ENCODE data around the gene HTT. TPM values are rescaled to one million over a fixed set of nuclear protein-coding genes. Genes with fewer than 3 reads are reported as not detected.

The HTT gene
- total and polyA plus RNA-seq, 2 of the 13 experiments (the other 11 are each of a cell fraction or from before 2014, with no cell fraction given) = 17.5 to 19.5 TPM

DNA sequence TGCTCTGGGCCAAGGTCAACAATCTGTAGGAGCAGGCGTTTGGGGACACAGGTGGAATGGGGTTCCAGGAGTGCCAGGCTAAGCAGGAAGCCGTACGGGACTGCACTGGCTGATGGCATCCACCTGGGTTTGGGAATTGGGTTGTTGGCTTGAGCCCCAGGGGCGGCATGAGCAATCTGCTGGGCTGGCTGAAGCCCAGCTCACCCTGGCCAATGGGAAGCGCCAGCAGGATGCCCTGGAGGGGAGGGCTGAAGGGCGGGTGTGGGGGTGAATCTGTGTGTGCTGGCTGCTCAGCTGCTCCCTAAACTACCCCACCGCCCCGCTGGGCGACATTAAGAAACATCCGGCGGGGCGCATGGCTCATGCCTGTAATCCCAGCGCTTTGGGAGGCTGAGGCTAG is 209.4 kb downstream of the HTT start:
- intact Hi-C loops (cut with micrococcal nuclease; ENCODE audit: unreplicated experiment) = no loop called here
- Histone ChIP-seq H3K9me3 (ENCODE audit: low read length) (no peaks in the 10 kb centered on the region), H3K79me2 (ENCODE audit: insufficient read depth, low read length) (peaks cover 13% of the 10 kb centered on the region), H3K4me3 (replicated peaks in 1 of 3; ENCODE audit: insufficient read depth in 1 of 3, low read depth in 2 of 3, low read length in 3 of 3) (peak overlapping the region in 1 of 3 experiments; percentile 20; a peak in 1 of 6 replicates), H2AFZ (ENCODE audit: low read length) (no peak overlapping the region), H4K20me1 (ENCODE audit: insufficient read depth, low read length) (no peaks in the 10 kb centered on the region), H3K9ac (ENCODE audit: insufficient read depth, low read depth, low read length) (no peak overlapping the region), H3K4me1 (ENCODE audit: insufficient read depth, low read length) (peaks cover 57% of the 10 kb centered on the region), H3K27me3 (ENCODE audit: control insufficient read depth in 1 of 2, insufficient read depth in 2 of 2, low read length in 2 of 2) (peaks cover 1 to 17% of the 10 kb centered on the region in 2 experiments; a peak in 2 of 5 replicates), H3K36me3 (replicated peaks in 1 of 2; ENCODE audit: control insufficient read depth in 1 of 2, insufficient read depth in 2 of 2, low read length in 2 of 2) (no peaks in the 10 kb centered on the region), H3K4me2 (ENCODE audit: low read depth, low read length) (peak overlapping the region; percentile 28; the same call in 1 of the 2 replicates), H3K27ac (ENCODE audit: extremely low read length, insufficient read depth, low read length) (no peak overlapping the region)
- 79% methylated on average over 9 of the region's 13 CpGs for WGBS (ENCODE audit: low lambda C conversion rate)
- in situ Hi-C loops (cut with HindIII; ENCODE audit: extremely low pct_ligation_motif_present, low pct_unique_long_range_greater_than_20kb) = no loop called here
- no peak for DNase-seq (ENCODE audit: low spot score)
- POLR2A ChIA-PET = no interaction called here
- TF ChIP-seq, protein P1, sequence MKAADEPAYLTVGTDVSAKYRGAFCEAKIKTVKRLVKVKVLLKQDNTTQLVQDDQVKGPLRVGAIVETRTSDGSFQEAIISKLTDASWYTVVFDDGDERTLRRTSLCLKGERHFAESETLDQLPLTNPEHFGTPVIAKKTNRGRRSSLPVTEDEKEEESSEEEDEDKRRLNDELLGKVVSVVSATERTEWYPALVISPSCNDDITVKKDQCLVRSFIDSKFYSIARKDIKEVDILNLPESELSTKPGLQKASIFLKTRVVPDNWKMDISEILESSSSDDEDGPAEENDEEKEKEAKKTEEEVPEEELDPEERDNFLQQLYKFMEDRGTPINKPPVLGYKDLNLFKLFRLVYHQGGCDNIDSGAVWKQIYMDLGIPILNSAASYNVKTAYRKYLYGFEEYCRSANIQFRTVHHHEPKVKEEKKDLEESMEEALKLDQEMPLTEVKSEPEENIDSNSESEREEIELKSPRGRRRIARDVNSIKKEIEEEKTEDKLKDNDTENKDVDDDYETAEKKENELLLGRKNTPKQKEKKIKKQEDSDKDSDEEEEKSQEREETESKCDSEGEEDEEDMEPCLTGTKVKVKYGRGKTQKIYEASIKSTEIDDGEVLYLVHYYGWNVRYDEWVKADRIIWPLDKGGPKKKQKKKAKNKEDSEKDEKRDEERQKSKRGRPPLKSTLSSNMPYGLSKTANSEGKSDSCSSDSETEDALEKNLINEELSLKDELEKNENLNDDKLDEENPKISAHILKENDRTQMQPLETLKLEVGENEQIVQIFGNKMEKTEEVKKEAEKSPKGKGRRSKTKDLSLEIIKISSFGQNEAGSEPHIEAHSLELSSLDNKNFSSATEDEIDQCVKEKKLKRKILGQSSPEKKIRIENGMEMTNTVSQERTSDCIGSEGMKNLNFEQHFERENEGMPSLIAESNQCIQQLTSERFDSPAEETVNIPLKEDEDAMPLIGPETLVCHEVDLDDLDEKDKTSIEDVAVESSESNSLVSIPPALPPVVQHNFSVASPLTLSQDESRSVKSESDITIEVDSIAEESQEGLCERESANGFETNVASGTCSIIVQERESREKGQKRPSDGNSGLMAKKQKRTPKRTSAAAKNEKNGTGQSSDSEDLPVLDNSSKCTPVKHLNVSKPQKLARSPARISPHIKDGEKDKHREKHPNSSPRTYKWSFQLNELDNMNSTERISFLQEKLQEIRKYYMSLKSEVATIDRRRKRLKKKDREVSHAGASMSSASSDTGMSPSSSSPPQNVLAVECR (CRISPR knock-in tag; IDR thresholded peaks at IDR 0.05; ENCODE audit: borderline replicate concordance) = 0 out of 2 replicates have a peak, but pooled peaks have one; percentile 17
- TF ChIP-seq, protein P2, sequence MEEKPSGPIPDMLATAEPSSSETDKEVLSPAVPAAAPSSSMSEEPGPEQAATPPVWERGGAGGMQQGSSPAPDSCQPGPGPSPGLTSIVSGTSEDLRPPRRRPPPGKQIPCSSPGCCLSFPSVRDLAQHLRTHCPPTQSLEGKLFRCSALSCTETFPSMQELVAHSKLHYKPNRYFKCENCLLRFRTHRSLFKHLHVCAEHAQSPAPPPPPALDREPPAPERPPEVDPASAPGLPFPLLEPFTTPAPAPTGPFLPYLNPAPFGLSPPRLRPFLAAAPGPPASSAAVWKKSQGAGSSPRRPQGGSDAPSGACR (CRISPR knock-in tag; IDR thresholded peaks at IDR 0.05) = no peak
- TF ChIP-seq, protein P3, sequence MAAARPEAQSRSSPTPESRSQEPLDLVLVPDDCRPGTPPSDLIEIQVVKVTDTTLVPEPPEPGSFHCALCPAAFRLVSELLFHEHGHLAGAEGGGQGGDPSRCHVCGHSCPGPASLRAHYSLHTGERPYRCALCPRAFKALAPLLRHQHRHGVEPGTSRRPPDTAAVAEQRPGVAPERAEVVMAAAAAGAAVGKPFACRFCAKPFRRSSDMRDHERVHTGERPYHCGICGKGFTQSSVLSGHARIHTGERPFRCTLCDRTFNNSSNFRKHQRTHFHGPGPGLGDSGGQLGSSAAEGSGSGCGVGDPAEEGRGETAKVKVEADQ (CRISPR knock-in tag; IDR thresholded peaks at IDR 0.05; ENCODE audit: borderline replicate concordance) = no peak
- TF ChIP-seq SETDB1 (CRISPR knock-in tag; IDR thresholded peaks at IDR 0.05; ENCODE audit: borderline replicate concordance) (no peak), HCFC1 (IDR thresholded peaks at IDR 0.05; ENCODE audit: low read depth, low read length) (no peak), HNF4A (CRISPR knock-in tag; IDR thresholded peaks at IDR 0.05) (peak; percentile 24; the same call in 1 of the 2 replicates), NR1H2 (CRISPR knock-in tag; IDR thresholded peaks at IDR 0.05; ENCODE audit: borderline replicate concordance, low read depth) (no peak), SPEN (CRISPR knock-in tag; IDR thresholded peaks at IDR 0.05; ENCODE audit: low read depth) (no peak), SP5 (CRISPR knock-in tag; IDR thresholded peaks at IDR 0.05; ENCODE audit: borderline replicate concordance, low read depth) (no peak), MBD4 (IDR thresholded peaks at IDR 0.05; ENCODE audit: borderline replicate concordance, low read length) (no peak), POLR2AphosphoS5 (IDR thresholded peaks at IDR 0.05; ENCODE audit: low read depth, low read length) (no peak)
- TF ChIP-seq, protein P4, sequence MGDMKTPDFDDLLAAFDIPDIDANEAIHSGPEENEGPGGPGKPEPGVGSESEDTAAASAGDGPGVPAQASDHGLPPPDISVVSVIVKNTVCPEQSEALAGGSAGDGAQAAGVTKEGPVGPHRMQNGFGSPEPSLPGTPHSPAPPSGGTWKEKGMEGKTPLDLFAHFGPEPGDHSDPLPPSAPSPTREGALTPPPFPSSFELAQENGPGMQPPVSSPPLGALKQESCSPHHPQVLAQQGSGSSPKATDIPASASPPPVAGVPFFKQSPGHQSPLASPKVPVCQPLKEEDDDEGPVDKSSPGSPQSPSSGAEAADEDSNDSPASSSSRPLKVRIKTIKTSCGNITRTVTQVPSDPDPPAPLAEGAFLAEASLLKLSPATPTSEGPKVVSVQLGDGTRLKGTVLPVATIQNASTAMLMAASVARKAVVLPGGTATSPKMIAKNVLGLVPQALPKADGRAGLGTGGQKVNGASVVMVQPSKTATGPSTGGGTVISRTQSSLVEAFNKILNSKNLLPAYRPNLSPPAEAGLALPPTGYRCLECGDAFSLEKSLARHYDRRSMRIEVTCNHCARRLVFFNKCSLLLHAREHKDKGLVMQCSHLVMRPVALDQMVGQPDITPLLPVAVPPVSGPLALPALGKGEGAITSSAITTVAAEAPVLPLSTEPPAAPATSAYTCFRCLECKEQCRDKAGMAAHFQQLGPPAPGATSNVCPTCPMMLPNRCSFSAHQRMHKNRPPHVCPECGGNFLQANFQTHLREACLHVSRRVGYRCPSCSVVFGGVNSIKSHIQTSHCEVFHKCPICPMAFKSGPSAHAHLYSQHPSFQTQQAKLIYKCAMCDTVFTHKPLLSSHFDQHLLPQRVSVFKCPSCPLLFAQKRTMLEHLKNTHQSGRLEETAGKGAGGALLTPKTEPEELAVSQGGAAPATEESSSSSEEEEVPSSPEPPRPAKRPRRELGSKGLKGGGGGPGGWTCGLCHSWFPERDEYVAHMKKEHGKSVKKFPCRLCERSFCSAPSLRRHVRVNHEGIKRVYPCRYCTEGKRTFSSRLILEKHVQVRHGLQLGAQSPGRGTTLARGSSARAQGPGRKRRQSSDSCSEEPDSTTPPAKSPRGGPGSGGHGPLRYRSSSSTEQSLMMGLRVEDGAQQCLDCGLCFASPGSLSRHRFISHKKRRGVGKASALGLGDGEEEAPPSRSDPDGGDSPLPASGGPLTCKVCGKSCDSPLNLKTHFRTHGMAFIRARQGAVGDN (CRISPR knock-in tag; IDR thresholded peaks at IDR 0.05) = 0 out of 2 replicates have a peak, but pooled peaks have one; percentile 34
- FAIRE-seq = no peak
- BruUV-seq (replicated peaks) = no TSS peak
- CTCF ChIA-PET (ENCODE audit: low intra/inter-chr PET ratio, low total read pairs) = no interaction called here
- ATAC-seq = no peak

Data from HepG2 (cell line).